ENCODE measurements around the gene TULP4.

Gene TULP4

DNA sequence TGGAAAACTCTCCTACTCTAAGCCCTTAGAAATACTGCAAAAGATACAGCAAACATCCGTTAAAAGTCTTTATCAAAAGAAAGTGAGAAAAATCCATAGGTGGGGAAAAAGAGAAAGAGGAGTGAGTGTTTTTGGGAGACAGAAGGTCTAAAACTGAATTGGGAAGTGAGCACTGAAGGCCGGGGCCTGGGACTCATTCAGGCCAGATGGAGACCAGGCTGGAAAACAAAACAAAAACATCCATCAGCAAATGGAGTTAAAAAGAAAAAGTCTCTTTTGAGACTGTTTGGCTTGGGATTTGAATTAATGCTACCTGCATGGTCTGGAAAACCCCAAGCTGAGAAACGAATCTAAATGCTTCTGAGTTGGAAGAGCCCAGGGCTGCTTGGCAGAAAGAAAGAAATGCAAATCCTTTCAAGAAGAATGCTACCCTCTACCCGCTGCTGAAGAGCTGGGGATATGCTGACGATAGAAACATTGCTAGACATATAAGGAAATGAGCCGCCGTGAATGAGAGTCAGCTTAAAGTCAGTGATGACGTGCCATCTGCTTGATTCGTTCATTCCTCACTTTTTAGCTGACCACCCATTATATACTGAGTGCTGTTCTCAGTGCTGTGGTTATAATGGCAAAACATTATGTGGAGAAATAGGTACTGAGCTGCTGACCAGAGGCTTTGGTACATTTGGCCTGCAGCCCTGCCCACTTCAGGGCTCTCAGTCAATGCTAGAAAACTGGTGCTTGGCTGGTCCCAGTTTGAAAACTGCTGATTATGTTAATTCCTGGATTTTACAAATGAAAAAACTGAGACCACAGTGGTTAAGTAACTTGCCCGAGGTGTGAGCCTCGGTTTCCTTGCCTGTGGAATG, 28.0 kb upstream of the TULP4 start:
- Histone ChIP-seq H3K56ac (ENCODE audit: low read length) (no peak overlapping the region), H2BK5ac (ENCODE audit: low read length) (no peak overlapping the region), H2BK15ac (replicated peaks; ENCODE audit: low read depth) (no peak overlapping the region), H3K79me2 (ENCODE audit: control insufficient read depth, insufficient read depth, low read length) (peaks cover 2% of the 10 kb centered on the region), H3K36me3 (ENCODE audit: control insufficient read depth, insufficient read depth, low read length) (no peaks in the 10 kb centered on the region), H4K8ac (ENCODE audit: low read depth, low read length) (no peak overlapping the region), H3K23ac (ENCODE audit: low read length) (no peak overlapping the region), H3K4me1 (ENCODE audit: control insufficient read depth, low read depth, low read length) (peaks cover 3% of the 10 kb centered on the region), H2AK5ac (ENCODE audit: low read length) (no peak overlapping the region), H3K27ac (ENCODE audit: low read depth, low read length) (no peak overlapping the region), H3K4me3 (ENCODE audit: low read length) (no peak overlapping the region), H3K79me1 (ENCODE audit: low read length) (peaks cover 9% of the 10 kb centered on the region), H2BK120ac (ENCODE audit: low read depth, low read length) (no peak overlapping the region), H3K4ac (ENCODE audit: low read depth, low read length) (no peak overlapping the region), H3K9ac (ENCODE audit: low read length) (peak overlapping the region; percentile 12), H3K18ac (ENCODE audit: low read length) (peak overlapping the region; percentile 84), H3K27me3 (ENCODE audit: insufficient read depth, low read length, poor library complexity) (no peaks in the 10 kb centered on the region), H3K4me2 (ENCODE audit: low read length) (no peak overlapping the region), H4K5ac (ENCODE audit: low read length) (no peak overlapping the region)
- no CpG with 5 or more reads among the region's 11 CpGs for whole genome bisulfite sequencing (ENCODE audit: extremely low coverage, insufficient coverage, low lambda C conversion rate)
- peak; percentile 51 for DNase-seq

DNA sequence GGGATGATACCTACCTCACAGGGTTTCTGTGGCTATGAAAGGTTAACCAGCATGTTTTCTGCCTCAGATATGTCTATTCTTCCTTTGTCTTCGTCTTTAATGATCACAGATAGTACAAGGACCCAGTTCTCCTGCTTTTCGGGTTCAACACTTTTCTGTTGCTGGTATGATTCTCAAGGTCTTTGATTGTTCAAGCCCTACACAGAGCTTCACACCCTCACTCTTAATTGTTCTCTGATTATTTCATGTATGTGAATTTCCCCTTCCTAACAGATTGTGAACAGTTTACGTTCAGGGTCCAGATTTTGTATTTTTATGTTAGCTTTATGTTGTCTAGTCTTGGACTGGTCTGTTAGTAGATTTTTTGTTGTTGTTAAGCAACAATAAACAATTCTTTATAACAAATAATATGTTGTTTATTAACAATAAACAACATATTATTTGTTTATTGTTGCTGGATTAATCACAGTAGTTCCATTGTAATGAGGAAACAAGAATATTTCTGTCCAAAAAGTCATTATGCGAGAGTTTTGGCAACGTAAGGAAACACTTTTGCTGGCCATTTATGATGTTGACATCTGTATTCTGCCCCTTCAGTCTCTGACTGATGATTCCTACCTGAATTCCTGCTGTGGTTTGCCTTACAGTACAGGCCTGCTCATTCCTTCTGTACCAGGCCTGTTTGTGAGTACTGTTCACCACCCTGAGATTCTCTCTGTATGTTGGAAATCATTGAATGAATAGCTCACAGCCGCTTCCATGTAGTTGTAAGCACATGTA, 27.2 kb upstream of the TULP4 start:
- Histone ChIP-seq H3K18ac (ENCODE audit: low read length) (no peak overlapping the region), H3K79me1 (ENCODE audit: low read length) (peaks cover 7% of the 10 kb centered on the region), H3K23ac (ENCODE audit: low read length) (no peak overlapping the region), H3K56ac (ENCODE audit: low read length) (no peak overlapping the region), H3K4ac (ENCODE audit: low read depth, low read length) (no peak overlapping the region), H3K27ac (ENCODE audit: low read depth, low read length) (no peak overlapping the region), H4K8ac (ENCODE audit: low read depth, low read length) (no peak overlapping the region), H2BK5ac (ENCODE audit: low read length) (no peak overlapping the region), H3K4me1 (ENCODE audit: control insufficient read depth, low read depth, low read length) (peaks cover 3% of the 10 kb centered on the region), H3K4me2 (ENCODE audit: low read length) (no peak overlapping the region), H3K9ac (ENCODE audit: low read length) (no peak overlapping the region), H3K79me2 (ENCODE audit: control insufficient read depth, insufficient read depth, low read length) (no peaks in the 10 kb centered on the region), H2AK5ac (ENCODE audit: low read length) (no peak overlapping the region), H4K5ac (ENCODE audit: low read length) (no peak overlapping the region), H3K36me3 (ENCODE audit: control insufficient read depth, insufficient read depth, low read length) (no peaks in the 10 kb centered on the region), H2BK15ac (replicated peaks; ENCODE audit: low read depth) (no peak overlapping the region), H2BK120ac (ENCODE audit: low read depth, low read length) (no peak overlapping the region), H3K27me3 (ENCODE audit: insufficient read depth, low read length, poor library complexity) (no peaks in the 10 kb centered on the region), H3K4me3 (ENCODE audit: low read length) (no peak overlapping the region)
- no CpG with 5 or more reads among the region's 6 CpGs for WGBS (ENCODE audit: extremely low coverage, insufficient coverage, low lambda C conversion rate)
- DNase-seq = no peak

DNA sequence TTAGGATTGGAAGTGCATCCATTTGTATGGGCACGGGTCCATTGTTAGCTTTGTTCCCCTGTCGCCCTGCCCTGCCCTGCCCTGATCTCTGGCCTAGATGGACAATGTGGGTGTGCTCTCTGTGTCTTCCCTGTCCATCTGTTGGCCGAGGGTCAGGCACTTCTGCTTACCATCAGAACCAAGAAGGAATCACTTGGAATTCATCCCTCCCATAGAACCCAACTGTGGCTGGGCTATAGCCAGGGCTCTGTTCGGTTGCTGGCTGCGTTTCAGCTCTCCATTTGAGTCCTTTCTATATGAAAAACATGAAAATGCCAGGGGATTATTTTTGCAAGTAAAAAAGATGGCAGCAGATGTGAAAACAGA, 26.6 kb upstream of the TULP4 start:
- H2BK5ac ChIP-seq (ENCODE audit: low read length) = no peak overlapping the region
- no peak overlapping the region for H3K18ac ChIP-seq (ENCODE audit: low read length)
- no peaks in the 10 kb centered on the region for H3K79me2 ChIP-seq (ENCODE audit: control insufficient read depth, insufficient read depth, low read length)
- no peaks in the 10 kb centered on the region for H3K27me3 ChIP-seq (ENCODE audit: insufficient read depth, low read length, poor library complexity)
- no peak overlapping the region for H3K9ac ChIP-seq (ENCODE audit: low read length)
- no peak overlapping the region for H3K4me2 ChIP-seq (ENCODE audit: low read length)
- no peak overlapping the region for H2BK120ac ChIP-seq (ENCODE audit: low read depth, low read length)
- no peak overlapping the region for H3K56ac ChIP-seq (ENCODE audit: low read length)
- peaks cover 3% of the 10 kb centered on the region for H3K4me1 ChIP-seq (ENCODE audit: control insufficient read depth, low read depth, low read length)
- no peak for DNase-seq
- no peak overlapping the region for H4K5ac ChIP-seq (ENCODE audit: low read length)
- no peak overlapping the region for H3K27ac ChIP-seq (ENCODE audit: low read depth, low read length)
- no peak overlapping the region for H2AK5ac ChIP-seq (ENCODE audit: low read length)
- no peak overlapping the region for H2BK15ac ChIP-seq (replicated peaks; ENCODE audit: low read depth)
- H3K79me1 ChIP-seq (ENCODE audit: low read length) = peaks cover 7% of the 10 kb centered on the region
- no peak overlapping the region for H4K8ac ChIP-seq (ENCODE audit: low read depth, low read length)
- H3K4ac ChIP-seq (ENCODE audit: low read depth, low read length) = no peak overlapping the region
- no peak overlapping the region for H3K4me3 ChIP-seq (ENCODE audit: low read length)
- no CpG with 5 or more reads among the region's 5 CpGs for WGBS (ENCODE audit: extremely low coverage, insufficient coverage, low lambda C conversion rate)
- H3K23ac ChIP-seq (ENCODE audit: low read length) = no peak overlapping the region
- H3K36me3 ChIP-seq (ENCODE audit: control insufficient read depth, insufficient read depth, low read length) = no peaks in the 10 kb centered on the region

DNA sequence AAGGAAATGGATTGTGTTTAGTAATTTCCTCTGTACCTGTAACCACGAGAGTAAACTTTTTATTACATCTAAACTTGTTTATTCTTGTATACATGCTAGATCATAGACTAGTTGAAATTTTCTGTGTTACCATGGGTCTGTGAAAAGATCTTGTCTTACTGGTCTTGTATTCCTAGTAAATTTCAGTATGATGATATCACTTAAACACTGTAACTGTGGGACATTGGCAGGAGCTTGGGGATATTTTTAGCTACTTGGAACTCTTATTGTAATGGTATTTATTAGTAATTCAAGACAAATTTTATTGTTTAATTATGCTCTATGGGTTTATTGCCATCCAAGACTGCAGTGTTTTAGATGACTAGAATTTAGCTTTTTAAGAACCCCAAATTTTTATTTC, 25.9 kb upstream of the TULP4 start:
- Histone ChIP-seq H2BK120ac (ENCODE audit: low read depth, low read length) (no peak overlapping the region), H3K79me1 (ENCODE audit: low read length) (peaks cover 7% of the 10 kb centered on the region), H2AK5ac (ENCODE audit: low read length) (no peak overlapping the region), H3K4me1 (ENCODE audit: control insufficient read depth, low read depth, low read length) (peaks cover 3% of the 10 kb centered on the region), H4K8ac (ENCODE audit: low read depth, low read length) (no peak overlapping the region), H3K4me3 (ENCODE audit: low read length) (no peak overlapping the region), H3K27ac (ENCODE audit: low read depth, low read length) (no peak overlapping the region), H3K4me2 (ENCODE audit: low read length) (no peak overlapping the region), H3K79me2 (ENCODE audit: control insufficient read depth, insufficient read depth, low read length) (no peaks in the 10 kb centered on the region), H3K9ac (ENCODE audit: low read length) (no peak overlapping the region), H4K5ac (ENCODE audit: low read length) (no peak overlapping the region), H3K27me3 (ENCODE audit: insufficient read depth, low read length, poor library complexity) (no peaks in the 10 kb centered on the region), H3K56ac (ENCODE audit: low read length) (no peak overlapping the region), H2BK5ac (ENCODE audit: low read length) (no peak overlapping the region), H3K36me3 (ENCODE audit: control insufficient read depth, insufficient read depth, low read length) (no peaks in the 10 kb centered on the region), H3K4ac (ENCODE audit: low read depth, low read length) (no peak overlapping the region), H3K23ac (ENCODE audit: low read length) (no peak overlapping the region), H2BK15ac (replicated peaks; ENCODE audit: low read depth) (no peak overlapping the region), H3K18ac (ENCODE audit: low read length) (no peak overlapping the region)
- no CpG with 5 or more reads among the region's 1 CpG for WGBS (ENCODE audit: extremely low coverage, insufficient coverage, low lambda C conversion rate)
- no peak for DNase-seq

DNA sequence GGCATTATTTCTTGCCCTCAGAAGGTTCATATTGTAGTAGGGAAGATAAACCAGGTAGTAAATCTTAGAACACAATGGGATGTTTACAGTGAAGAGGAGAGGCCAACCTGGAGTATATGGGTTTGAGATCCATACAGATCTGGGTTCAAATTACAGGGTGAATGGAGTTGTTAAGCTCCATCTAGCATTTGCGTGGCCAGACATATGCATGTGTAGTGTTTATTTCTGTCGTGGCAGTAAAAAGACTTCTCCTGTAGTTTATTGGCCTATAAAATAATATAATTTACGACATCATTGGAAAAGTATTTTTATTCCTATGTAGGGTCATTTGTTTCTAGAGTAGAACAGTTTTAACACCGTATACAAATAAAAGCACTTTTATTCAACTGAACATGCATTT, 25.2 kb upstream of the TULP4 start:
- WGBS (ENCODE audit: extremely low coverage, insufficient coverage, low lambda C conversion rate) = no CpG with 5 or more reads among the region's 4 CpGs
- Histone ChIP-seq H2BK15ac (replicated peaks; ENCODE audit: low read depth) (no peak overlapping the region), H3K27ac (ENCODE audit: low read depth, low read length) (no peak overlapping the region), H3K79me2 (ENCODE audit: control insufficient read depth, insufficient read depth, low read length) (no peaks in the 10 kb centered on the region), H4K8ac (ENCODE audit: low read depth, low read length) (no peak overlapping the region), H3K79me1 (ENCODE audit: low read length) (peaks cover 8% of the 10 kb centered on the region), H3K56ac (ENCODE audit: low read length) (no peak overlapping the region), H2AK5ac (ENCODE audit: low read length) (no peak overlapping the region), H3K4ac (ENCODE audit: low read depth, low read length) (no peak overlapping the region), H4K5ac (ENCODE audit: low read length) (no peak overlapping the region), H3K23ac (ENCODE audit: low read length) (no peak overlapping the region), H2BK120ac (ENCODE audit: low read depth, low read length) (no peak overlapping the region), H3K4me2 (ENCODE audit: low read length) (no peak overlapping the region), H3K4me1 (ENCODE audit: control insufficient read depth, low read depth, low read length) (peaks cover 3% of the 10 kb centered on the region), H3K18ac (ENCODE audit: low read length) (no peak overlapping the region), H3K27me3 (ENCODE audit: insufficient read depth, low read length, poor library complexity) (no peaks in the 10 kb centered on the region), H3K4me3 (ENCODE audit: low read length) (no peak overlapping the region), H2BK5ac (ENCODE audit: low read length) (no peak overlapping the region), H3K36me3 (ENCODE audit: control insufficient read depth, insufficient read depth, low read length) (no peaks in the 10 kb centered on the region), H3K9ac (ENCODE audit: low read length) (no peak overlapping the region)
- DNase-seq = no peak
